22Rv1 (cell line): Measurements from ENCODE around the gene ANP32B.

ENCODE experiments used
- CTCF ChIP-seq: fragments of 450-650 bp; IDR thresholded peaks from 2 replicates; pipeline ENCODE4 v1.5.1; 2017; ENCODE audit warnings: mild to moderate bottlenecking
- ZFX ChIP-seq: fragments of 450-650 bp; IDR thresholded peaks from 2 replicates; pipeline ENCODE4 v1.6.1; 2017; ENCODE audit warnings: antibody characterized with exemption, borderline replicate concordance

GRCh38 chr9:98045234-98046179 lies 62.4 kb downstream of the ANP32B start:
- peak; percentile 22 for TF ChIP-seq CTCF
- no peak for TF ChIP-seq ZFX
